Measurements from ENCODE around the gene RTP4.

The RTP4 gene

GRCh38 chr3:187342255-187342654, 25.9 kb upstream of the RTP4 start:
- TF ChIP-seq REST (IDR thresholded peaks at IDR 0.05; ENCODE audit: insufficient replicate concordance, low read depth): no peak
- no peak for TF ChIP-seq SPI1 (IDR thresholded peaks at IDR 0.05; ENCODE audit: borderline replicate concordance, low read depth)
- TF ChIP-seq GABPA (IDR thresholded peaks at IDR 0.05; ENCODE audit: low read depth): no peak
- no peak for TF ChIP-seq POLR2AphosphoS5 (IDR thresholded peaks at IDR 0.05; ENCODE audit: low read depth)
- TF ChIP-seq, protein P1, sequence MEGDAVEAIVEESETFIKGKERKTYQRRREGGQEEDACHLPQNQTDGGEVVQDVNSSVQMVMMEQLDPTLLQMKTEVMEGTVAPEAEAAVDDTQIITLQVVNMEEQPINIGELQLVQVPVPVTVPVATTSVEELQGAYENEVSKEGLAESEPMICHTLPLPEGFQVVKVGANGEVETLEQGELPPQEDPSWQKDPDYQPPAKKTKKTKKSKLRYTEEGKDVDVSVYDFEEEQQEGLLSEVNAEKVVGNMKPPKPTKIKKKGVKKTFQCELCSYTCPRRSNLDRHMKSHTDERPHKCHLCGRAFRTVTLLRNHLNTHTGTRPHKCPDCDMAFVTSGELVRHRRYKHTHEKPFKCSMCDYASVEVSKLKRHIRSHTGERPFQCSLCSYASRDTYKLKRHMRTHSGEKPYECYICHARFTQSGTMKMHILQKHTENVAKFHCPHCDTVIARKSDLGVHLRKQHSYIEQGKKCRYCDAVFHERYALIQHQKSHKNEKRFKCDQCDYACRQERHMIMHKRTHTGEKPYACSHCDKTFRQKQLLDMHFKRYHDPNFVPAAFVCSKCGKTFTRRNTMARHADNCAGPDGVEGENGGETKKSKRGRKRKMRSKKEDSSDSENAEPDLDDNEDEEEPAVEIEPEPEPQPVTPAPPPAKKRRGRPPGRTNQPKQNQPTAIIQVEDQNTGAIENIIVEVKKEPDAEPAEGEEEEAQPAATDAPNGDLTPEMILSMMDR (IDR thresholded peaks at IDR 0.05; ENCODE audit: insufficient read depth, low read length): no peak
- Histone ChIP-seq H3K27ac (replicated peaks) (no peak overlapping the region), H3K4me3 (replicated peaks; ENCODE audit: insufficient read depth, low read length) (no peak overlapping the region), H3K27me3 (ENCODE audit: insufficient read depth, poor library complexity, severe bottlenecking) (no peaks in the 10 kb centered on the region)
- DNase-seq (ENCODE audit: low read depth in 1 of 2, low spot score in 1 of 2): no peak

DNA sequence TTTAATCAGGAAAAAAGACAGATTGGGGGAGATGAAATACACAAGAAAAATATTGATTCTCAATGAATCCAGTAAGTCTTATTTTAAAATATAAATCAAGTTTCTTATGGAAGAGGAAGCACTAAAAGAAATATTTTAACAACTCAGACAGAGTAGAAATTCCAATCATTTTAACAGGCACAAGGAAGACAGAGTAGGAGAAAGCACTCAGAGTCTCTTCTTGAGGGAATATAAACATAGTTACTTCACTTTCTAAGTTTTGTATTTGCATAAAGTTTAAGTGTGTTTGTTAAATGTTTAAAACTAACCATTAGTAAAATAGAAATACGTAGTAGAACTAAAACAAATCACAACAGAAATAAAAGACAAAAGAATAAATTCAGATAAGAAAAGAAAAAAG, 24.5 kb upstream of the RTP4 start:
- Histone ChIP-seq H3K27me3 (ENCODE audit: insufficient read depth, poor library complexity, severe bottlenecking) (no peaks in the 10 kb centered on the region), H3K4me3 (replicated peaks; ENCODE audit: insufficient read depth, low read length) (no peak overlapping the region), H3K27ac (replicated peaks) (no peak overlapping the region)
- TF ChIP-seq, protein P1 (IDR thresholded peaks at IDR 0.05; ENCODE audit: insufficient read depth, low read length): no peak
- TF ChIP-seq SPI1 (IDR thresholded peaks at IDR 0.05; ENCODE audit: borderline replicate concordance, low read depth) (no peak), REST (IDR thresholded peaks at IDR 0.05; ENCODE audit: insufficient replicate concordance, low read depth) (no peak), GABPA (IDR thresholded peaks at IDR 0.05; ENCODE audit: low read depth) (no peak), POLR2AphosphoS5 (IDR thresholded peaks at IDR 0.05; ENCODE audit: low read depth) (no peak)
- DNase-seq (ENCODE audit: low read depth in 1 of 2, low spot score in 1 of 2): no peak

- no peak overlapping the region for H3K4me3 ChIP-seq (replicated peaks; ENCODE audit: insufficient read depth, low read length)
- TF ChIP-seq SPI1 (IDR thresholded peaks at IDR 0.05; ENCODE audit: borderline replicate concordance, low read depth) (no peak), POLR2AphosphoS5 (IDR thresholded peaks at IDR 0.05; ENCODE audit: low read depth) (no peak), GABPA (IDR thresholded peaks at IDR 0.05; ENCODE audit: low read depth) (no peak), REST (IDR thresholded peaks at IDR 0.05; ENCODE audit: insufficient replicate concordance, low read depth) (no peak)
- TF ChIP-seq, protein P1 (IDR thresholded peaks at IDR 0.05; ENCODE audit: insufficient read depth, low read length): no peak
- DNase-seq (ENCODE audit: low read depth in 1 of 2, low spot score in 1 of 2): no peak
- H3K27me3 ChIP-seq (ENCODE audit: insufficient read depth, poor library complexity, severe bottlenecking): no peaks in the 10 kb centered on the region
- no peak overlapping the region for H3K27ac ChIP-seq (replicated peaks)
Measured at GRCh38 chr3:187352581-187353575, 15.3 kb upstream of the RTP4 start.
